Measurements from ENCODE around the gene MYO9B. TPM values are rescaled to one million over a fixed set of nuclear protein-coding genes. Genes with fewer than 3 reads are reported as not detected.

MYO9B gene
- total RNA-seq, 1 experiment from 2014 or later: 94.3 TPM

DNA sequence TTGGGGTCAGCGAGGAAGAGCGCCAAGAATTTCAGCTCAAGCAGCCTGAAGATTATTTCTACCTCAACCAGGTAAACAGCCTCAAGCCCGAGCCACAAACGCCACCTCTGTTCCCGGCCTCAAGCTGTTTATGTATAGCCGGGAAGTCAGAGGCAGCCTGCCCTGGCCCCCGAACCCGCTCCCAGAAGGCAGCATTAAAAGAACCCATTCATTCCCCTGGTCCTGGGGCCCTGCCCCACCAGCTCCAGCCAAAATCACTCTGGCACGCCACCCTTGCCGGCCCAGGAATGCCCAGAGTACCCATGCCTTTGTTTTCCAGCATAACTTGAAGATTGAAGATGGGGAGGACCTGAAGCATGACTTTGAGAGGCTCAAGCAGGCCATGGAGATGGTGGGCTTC, 78.4 kb downstream of the MYO9B start (continued):
- TF ChIP-seq FOXP1 (CRISPR knock-in tag; IDR thresholded peaks at IDR 0.05; ENCODE audit: borderline replicate concordance) (no peak), EMX1 (CRISPR knock-in tag; IDR thresholded peaks at IDR 0.05) (no peak), FOXJ3 (CRISPR knock-in tag; IDR thresholded peaks at IDR 0.05; ENCODE audit: borderline replicate concordance) (no peak)
- TF ChIP-seq, protein P1, sequence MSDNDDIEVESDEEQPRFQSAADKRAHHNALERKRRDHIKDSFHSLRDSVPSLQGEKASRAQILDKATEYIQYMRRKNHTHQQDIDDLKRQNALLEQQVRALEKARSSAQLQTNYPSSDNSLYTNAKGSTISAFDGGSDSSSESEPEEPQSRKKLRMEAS (CRISPR knock-in tag; IDR thresholded peaks at IDR 0.05): no peak
- TF ChIP-seq, protein P2, sequence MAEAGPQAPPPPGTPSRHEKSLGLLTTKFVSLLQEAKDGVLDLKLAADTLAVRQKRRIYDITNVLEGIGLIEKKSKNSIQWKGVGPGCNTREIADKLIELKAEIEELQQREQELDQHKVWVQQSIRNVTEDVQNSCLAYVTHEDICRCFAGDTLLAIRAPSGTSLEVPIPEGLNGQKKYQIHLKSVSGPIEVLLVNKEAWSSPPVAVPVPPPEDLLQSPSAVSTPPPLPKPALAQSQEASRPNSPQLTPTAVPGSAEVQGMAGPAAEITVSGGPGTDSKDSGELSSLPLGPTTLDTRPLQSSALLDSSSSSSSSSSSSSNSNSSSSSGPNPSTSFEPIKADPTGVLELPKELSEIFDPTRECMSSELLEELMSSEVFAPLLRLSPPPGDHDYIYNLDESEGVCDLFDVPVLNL (CRISPR knock-in tag; IDR thresholded peaks at IDR 0.05; ENCODE audit: borderline replicate concordance, low read depth): no peak

DNA sequence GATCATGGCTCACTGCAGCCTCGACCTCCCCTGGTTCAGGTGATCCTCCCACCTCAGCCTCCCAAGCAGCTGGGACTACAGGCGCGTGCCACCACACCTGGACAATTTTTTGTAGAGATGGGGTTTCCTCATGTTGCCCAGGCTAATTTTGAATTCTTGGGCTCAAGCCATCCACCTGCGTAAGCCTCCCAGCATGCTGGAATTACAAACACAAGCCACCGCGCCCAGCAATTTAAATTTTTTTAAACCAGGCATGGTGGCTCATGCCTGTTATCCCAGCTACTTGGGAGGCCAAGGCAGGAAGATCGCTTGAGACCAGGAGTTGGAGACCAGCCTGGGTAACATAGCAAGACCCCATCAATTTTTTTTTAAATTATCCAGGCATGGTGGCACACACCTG, 79.7 kb downstream of the MYO9B start:
- CTCF ChIA-PET: no interaction called here
- Mint-ChIP-seq H3K4me1 (peaks cover 12% of the 10 kb centered on the region), H3K36me3 (peaks cover 39% of the 10 kb centered on the region), H3K27me3 (ENCODE audit: low read depth) (no peaks in the 10 kb centered on the region), H3K4me3 (no peak overlapping the region), H3K9me3 (no peaks in the 10 kb centered on the region), H3K27ac (no peak overlapping the region)
- TF ChIP-seq, protein P3, sequence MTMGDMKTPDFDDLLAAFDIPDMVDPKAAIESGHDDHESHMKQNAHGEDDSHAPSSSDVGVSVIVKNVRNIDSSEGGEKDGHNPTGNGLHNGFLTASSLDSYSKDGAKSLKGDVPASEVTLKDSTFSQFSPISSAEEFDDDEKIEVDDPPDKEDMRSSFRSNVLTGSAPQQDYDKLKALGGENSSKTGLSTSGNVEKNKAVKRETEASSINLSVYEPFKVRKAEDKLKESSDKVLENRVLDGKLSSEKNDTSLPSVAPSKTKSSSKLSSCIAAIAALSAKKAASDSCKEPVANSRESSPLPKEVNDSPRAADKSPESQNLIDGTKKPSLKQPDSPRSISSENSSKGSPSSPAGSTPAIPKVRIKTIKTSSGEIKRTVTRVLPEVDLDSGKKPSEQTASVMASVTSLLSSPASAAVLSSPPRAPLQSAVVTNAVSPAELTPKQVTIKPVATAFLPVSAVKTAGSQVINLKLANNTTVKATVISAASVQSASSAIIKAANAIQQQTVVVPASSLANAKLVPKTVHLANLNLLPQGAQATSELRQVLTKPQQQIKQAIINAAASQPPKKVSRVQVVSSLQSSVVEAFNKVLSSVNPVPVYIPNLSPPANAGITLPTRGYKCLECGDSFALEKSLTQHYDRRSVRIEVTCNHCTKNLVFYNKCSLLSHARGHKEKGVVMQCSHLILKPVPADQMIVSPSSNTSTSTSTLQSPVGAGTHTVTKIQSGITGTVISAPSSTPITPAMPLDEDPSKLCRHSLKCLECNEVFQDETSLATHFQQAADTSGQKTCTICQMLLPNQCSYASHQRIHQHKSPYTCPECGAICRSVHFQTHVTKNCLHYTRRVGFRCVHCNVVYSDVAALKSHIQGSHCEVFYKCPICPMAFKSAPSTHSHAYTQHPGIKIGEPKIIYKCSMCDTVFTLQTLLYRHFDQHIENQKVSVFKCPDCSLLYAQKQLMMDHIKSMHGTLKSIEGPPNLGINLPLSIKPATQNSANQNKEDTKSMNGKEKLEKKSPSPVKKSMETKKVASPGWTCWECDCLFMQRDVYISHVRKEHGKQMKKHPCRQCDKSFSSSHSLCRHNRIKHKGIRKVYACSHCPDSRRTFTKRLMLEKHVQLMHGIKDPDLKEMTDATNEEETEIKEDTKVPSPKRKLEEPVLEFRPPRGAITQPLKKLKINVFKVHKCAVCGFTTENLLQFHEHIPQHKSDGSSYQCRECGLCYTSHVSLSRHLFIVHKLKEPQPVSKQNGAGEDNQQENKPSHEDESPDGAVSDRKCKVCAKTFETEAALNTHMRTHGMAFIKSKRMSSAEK (CRISPR knock-in tag; IDR thresholded peaks at IDR 0.05; ENCODE audit: borderline replicate concordance): no peak
- TF ChIP-seq JUN (CRISPR knock-in tag; IDR thresholded peaks at IDR 0.05): no peak
- TF ChIP-seq, protein P4, sequence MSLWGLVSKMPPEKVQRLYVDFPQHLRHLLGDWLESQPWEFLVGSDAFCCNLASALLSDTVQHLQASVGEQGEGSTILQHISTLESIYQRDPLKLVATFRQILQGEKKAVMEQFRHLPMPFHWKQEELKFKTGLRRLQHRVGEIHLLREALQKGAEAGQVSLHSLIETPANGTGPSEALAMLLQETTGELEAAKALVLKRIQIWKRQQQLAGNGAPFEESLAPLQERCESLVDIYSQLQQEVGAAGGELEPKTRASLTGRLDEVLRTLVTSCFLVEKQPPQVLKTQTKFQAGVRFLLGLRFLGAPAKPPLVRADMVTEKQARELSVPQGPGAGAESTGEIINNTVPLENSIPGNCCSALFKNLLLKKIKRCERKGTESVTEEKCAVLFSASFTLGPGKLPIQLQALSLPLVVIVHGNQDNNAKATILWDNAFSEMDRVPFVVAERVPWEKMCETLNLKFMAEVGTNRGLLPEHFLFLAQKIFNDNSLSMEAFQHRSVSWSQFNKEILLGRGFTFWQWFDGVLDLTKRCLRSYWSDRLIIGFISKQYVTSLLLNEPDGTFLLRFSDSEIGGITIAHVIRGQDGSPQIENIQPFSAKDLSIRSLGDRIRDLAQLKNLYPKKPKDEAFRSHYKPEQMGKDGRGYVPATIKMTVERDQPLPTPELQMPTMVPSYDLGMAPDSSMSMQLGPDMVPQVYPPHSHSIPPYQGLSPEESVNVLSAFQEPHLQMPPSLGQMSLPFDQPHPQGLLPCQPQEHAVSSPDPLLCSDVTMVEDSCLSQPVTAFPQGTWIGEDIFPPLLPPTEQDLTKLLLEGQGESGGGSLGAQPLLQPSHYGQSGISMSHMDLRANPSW (CRISPR knock-in tag; conservative IDR thresholded peaks at IDR 0.05; ENCODE audit: low read depth): no peak
- no peak for TF ChIP-seq RELA (CRISPR knock-in tag; IDR thresholded peaks at IDR 0.05; ENCODE audit: borderline replicate concordance)
- no peak for TF ChIP-seq PRRX2 (CRISPR knock-in tag; IDR thresholded peaks at IDR 0.05)
- no peak for TF ChIP-seq GTF2I (CRISPR knock-in tag; conservative IDR thresholded peaks at IDR 0.05)
- TF ChIP-seq GRHL2 (CRISPR knock-in tag; IDR thresholded peaks at IDR 0.05; ENCODE audit: insufficient replicate concordance, severe bottlenecking): no peak
- no peak for TF ChIP-seq ATF1 (CRISPR knock-in tag; IDR thresholded peaks at IDR 0.05)
- TF ChIP-seq ZNF416 (CRISPR knock-in tag; IDR thresholded peaks at IDR 0.05): no peak
- TF ChIP-seq CREB1 (CRISPR knock-in tag; IDR thresholded peaks at IDR 0.05): no peak
- no peak for TF ChIP-seq JAZF1 (CRISPR knock-in tag; IDR thresholded peaks at IDR 0.05)
- no peak for TF ChIP-seq KAT7 (CRISPR knock-in tag; IDR thresholded peaks at IDR 0.05; ENCODE audit: borderline replicate concordance)
- ATAC-seq: no peak
- no peak for DNase-seq (ENCODE audit: low spot score)
- POLR2A ChIA-PET: no interaction called here
